Globus pallidus (tissue), 1 donor: ENCODE measurements around the gene SMC6.

Experiments used
- DNase-seq: peaks from one replicate; pipeline ENCODE4 v3.0.0-alpha.2; 2015; ENCODE audit warnings: low spot score

SMC6 gene

GRCh38 chr2:17710547-17711248 is 42.9 kb downstream of the SMC6 start:
- DNase-seq, result no peak

- DNase-seq, result no peak
These were observed 43.7 kb downstream of the SMC6 start for GRCh38 chr2:17709897-17710296.

- no peak for DNase-seq
These were observed 45.1 kb downstream of the SMC6 start for GRCh38 chr2:17708501-17708900.

GRCh38 chr2:17706845-17707244 is 46.8 kb downstream of the SMC6 start:
- no peak for DNase-seq

- no peak for DNase-seq
These were observed 62.8 kb downstream of the SMC6 start for GRCh38 chr2:17690776-17691175.

GRCh38 chr2:17689010-17689409 is 64.6 kb downstream of the SMC6 start:
- DNase-seq, result no peak

GRCh38 chr2:17688600-17688999 is 65.0 kb downstream of the SMC6 start:
- DNase-seq, result no peak

GRCh38 chr2:17683981-17684380 is 69.6 kb downstream of the SMC6 start:
- no peak for DNase-seq

GRCh38 chr2:17682098-17682857 is 71.3 kb downstream of the SMC6 start:
- DNase-seq, result no peak

- DNase-seq, result no peak
These were observed 73.5 kb downstream of the SMC6 start for GRCh38 chr2:17680119-17680518.

GRCh38 chr2:17674817-17675216 is 78.8 kb downstream of the SMC6 start:
- no peak for DNase-seq

GRCh38 chr2:17672583-17673317 is 80.9 kb downstream of the SMC6 start:
- DNase-seq, result no peak

- no peak for DNase-seq
These were observed 85.7 kb downstream of the SMC6 start for GRCh38 chr2:17667898-17668297.

- DNase-seq, result no peak
These were observed 89.1 kb downstream of the SMC6 start for GRCh38 chr2:17664534-17664933.

- no peak for DNase-seq
These were observed 90.9 kb downstream of the SMC6 start for GRCh38 chr2:17662723-17663122.

- DNase-seq, result no peak
These were observed 92.2 kb downstream of the SMC6 start for GRCh38 chr2:17661460-17661859.

- no peak for DNase-seq
These were observed 93.4 kb downstream of the SMC6 start for GRCh38 chr2:17660219-17660618.

GRCh38 chr2:17658251-17658843 is 95.3 kb downstream of the SMC6 start:
- no peak for DNase-seq

GRCh38 chr2:17657759-17658158 is 95.9 kb downstream of the SMC6 start:
- no peak for DNase-seq

GRCh38 chr2:17652681-17653394 is 100.8 kb downstream of the SMC6 start:
- no peak for DNase-seq

GRCh38 chr2:17649026-17649425 is 104.6 kb downstream of the SMC6 start:
- DNase-seq, result no peak

- DNase-seq, result no peak
These were observed 105.0 kb downstream of the SMC6 start for GRCh38 chr2:17648581-17648980.
